GM06990 (cell line): ENCODE data around the gene NPAS3.

Source experiments
- DNase-seq: peaks from one replicate; pipeline ENCODE4 v3.0.0-alpha.2; 2011; ENCODE audit not compliant: insufficient read length; ENCODE audit errors: extremely low read depth
- H3K27me3 ChIP-seq: replicated peaks from 2 replicates; pipeline ENCODE4 v1.6.0; 2011; ENCODE audit warnings: low read length; ENCODE audit not compliant: control insufficient read depth, insufficient read depth
- H3K36me3 ChIP-seq: 2 replicates; pipeline ENCODE4 v1.5.1; 2011; ENCODE audit warnings: low read length; ENCODE audit not compliant: control insufficient read depth, insufficient read depth
- H3K4me3 ChIP-seq: replicated peaks from 2 replicates; pipeline ENCODE4 v1.5.1; 2011; ENCODE audit warnings: low read depth, mild to moderate bottlenecking, control low read depth, low read length
- CTCF ChIP-seq: IDR thresholded peaks from 2 replicates; pipeline ENCODE4 v1.5.1; 2011; ENCODE audit warnings: low read length, control low read depth, mild to moderate bottlenecking, inconsistent platforms; ENCODE audit not compliant: insufficient read depth, poor library complexity, severe bottlenecking

Gene NPAS3

DNA sequence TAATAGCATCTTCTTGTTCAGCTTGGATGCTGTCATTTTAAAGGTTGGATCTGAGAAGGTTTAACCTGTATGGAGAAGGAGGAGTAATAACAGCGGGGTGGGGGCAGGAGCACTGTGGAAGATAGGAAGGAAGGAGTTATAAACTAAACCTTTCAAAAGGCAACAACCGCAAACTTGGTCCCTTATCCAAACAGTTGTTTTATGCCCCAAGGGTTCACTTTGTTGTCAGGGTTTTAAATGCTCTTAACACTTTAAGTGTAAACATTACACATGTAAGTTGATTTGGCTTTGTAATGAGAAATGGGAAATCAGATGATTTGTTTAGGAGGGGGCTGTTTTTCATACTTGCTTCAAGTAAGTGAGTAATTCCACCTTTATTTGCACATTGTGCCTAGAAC, 3.0 kb downstream of the NPAS3 start:
- TF ChIP-seq CTCF: no peak
- Histone ChIP-seq H3K27me3 (no peaks in the 10 kb centered on the region), H3K4me3 (no peak overlapping the region), H3K36me3 (no peaks in the 10 kb centered on the region)
- no peak for DNase-seq

- Histone ChIP-seq H3K27me3 (no peaks in the 10 kb centered on the region), H3K4me3 (no peak overlapping the region), H3K36me3 (no peaks in the 10 kb centered on the region)
- no peak for DNase-seq
- no peak for TF ChIP-seq CTCF
Measured at GRCh38 chr14:32947081-32947480, 8.4 kb downstream of the NPAS3 start.

DNA sequence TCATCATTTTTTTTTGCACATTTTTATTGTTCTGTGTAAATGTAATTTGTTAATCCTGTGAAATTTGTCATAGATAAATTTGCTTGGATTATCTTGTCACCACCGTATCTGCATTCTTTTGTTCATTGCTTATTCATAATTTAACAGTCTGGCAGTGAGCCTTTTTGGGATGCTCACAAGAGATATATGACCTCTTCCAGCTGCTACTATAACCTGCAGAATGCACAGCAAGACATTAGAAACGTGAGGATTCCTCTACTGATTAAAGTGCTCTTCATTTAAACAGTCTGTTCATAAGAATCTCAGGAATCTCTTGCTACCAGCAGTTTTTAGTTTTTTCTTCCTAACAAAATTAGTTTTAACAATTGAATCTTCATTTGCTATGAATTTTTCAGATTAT, 9.1 kb downstream of the NPAS3 start:
- H3K27me3 ChIP-seq: no peaks in the 10 kb centered on the region

GRCh38 chr14:32950584-32950983, 11.9 kb downstream of the NPAS3 start:
- no peaks in the 10 kb centered on the region for H3K36me3 ChIP-seq

More for the DNA sequence above, 9.1 kb downstream of the NPAS3 start:
- TF ChIP-seq CTCF: no peak
- no peak for DNase-seq
- Histone ChIP-seq H3K36me3 (no peaks in the 10 kb centered on the region), H3K4me3 (no peak overlapping the region)

GRCh38 chr14:32967421-32967820, 28.7 kb downstream of the NPAS3 start:
- no peak for TF ChIP-seq CTCF
- no peak for DNase-seq
- no peak overlapping the region for H3K4me3 ChIP-seq

More at GRCh38 chr14:32950584-32950983, 11.9 kb downstream of the NPAS3 start:
- H3K4me3 ChIP-seq: no peak overlapping the region
- no peaks in the 10 kb centered on the region for H3K27me3 ChIP-seq
- TF ChIP-seq CTCF: no peak
- no peak for DNase-seq

DNA sequence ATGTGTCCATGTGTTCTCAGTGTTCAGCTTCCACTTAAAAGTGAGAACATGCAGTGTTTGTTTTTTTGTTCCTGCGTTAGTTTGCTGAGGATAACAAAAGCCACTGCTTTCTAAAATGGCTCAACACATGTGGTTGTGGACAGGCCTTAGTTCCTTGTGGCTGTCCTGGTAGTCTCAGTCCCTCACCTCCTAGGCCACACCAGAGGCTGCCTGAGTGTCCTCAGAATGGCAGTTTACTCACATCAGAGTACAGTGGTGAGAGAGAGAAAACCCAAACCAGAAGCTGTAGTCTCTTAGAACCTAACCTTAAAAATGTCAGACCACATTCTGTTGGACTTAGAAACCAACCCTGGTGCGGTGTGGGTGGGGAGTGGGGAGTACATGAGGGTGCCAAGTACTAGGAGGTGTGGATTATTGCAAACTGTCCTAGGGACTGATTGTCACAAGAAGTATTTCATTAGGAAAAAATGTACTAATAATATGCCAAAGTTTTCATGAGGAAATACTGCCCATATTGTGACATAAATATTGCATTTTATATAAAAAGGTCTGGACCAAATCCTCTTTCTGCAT, 30.4 kb downstream of the NPAS3 start:
- no peak for DNase-seq
- TF ChIP-seq CTCF: no peak
- H3K36me3 ChIP-seq: no peaks in the 10 kb centered on the region
- H3K27me3 ChIP-seq: no peaks in the 10 kb centered on the region
- no peak overlapping the region for H3K4me3 ChIP-seq

More at GRCh38 chr14:32967421-32967820, 28.7 kb downstream of the NPAS3 start:
- H3K36me3 ChIP-seq: no peaks in the 10 kb centered on the region
- H3K27me3 ChIP-seq: no peaks in the 10 kb centered on the region
